Measurements from ENCODE around the gene DUS1L.

DNA sequence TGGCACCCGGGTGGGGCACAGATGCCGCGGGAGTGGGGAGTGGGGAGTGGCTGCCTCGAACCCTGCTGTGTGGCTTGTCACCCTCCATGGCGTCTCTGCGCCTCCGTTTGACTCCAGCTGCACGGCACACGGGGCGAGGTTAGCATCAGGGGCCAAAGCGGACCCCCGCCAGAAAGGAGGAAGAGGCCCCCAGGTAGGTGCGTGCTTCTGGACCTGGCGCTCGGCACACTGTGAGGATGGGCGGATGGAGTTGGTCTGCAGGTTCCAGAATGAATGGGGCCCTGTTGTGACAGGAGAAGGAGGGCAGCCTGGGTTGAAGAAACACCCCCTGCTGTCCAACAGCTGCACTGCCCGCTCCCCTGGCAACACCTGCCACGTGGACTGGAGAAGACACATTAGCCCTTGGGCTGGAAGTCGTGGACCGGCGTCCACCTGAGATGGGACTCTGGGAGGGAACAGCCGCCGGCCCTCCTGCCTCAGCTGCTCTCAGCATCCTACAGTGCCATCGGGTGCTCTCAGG is 41.8 kb upstream of the DUS1L start:
- TF ChIP-seq, protein P1, sequence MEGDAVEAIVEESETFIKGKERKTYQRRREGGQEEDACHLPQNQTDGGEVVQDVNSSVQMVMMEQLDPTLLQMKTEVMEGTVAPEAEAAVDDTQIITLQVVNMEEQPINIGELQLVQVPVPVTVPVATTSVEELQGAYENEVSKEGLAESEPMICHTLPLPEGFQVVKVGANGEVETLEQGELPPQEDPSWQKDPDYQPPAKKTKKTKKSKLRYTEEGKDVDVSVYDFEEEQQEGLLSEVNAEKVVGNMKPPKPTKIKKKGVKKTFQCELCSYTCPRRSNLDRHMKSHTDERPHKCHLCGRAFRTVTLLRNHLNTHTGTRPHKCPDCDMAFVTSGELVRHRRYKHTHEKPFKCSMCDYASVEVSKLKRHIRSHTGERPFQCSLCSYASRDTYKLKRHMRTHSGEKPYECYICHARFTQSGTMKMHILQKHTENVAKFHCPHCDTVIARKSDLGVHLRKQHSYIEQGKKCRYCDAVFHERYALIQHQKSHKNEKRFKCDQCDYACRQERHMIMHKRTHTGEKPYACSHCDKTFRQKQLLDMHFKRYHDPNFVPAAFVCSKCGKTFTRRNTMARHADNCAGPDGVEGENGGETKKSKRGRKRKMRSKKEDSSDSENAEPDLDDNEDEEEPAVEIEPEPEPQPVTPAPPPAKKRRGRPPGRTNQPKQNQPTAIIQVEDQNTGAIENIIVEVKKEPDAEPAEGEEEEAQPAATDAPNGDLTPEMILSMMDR (IDR thresholded peaks at IDR 0.05; ENCODE audit: poor library complexity): no peak
- no peak for TF ChIP-seq EZH2 (IDR thresholded peaks at IDR 0.05; ENCODE audit: borderline replicate concordance)
